ENCODE results near the gene SLC24A3. TPM values are rescaled to one million over a fixed set of nuclear protein-coding genes. Genes with fewer than 3 reads are reported as not detected.

SLC24A3 gene
- total RNA-seq, 1 donor from 2014 or later, result 0.96 TPM

DNA sequence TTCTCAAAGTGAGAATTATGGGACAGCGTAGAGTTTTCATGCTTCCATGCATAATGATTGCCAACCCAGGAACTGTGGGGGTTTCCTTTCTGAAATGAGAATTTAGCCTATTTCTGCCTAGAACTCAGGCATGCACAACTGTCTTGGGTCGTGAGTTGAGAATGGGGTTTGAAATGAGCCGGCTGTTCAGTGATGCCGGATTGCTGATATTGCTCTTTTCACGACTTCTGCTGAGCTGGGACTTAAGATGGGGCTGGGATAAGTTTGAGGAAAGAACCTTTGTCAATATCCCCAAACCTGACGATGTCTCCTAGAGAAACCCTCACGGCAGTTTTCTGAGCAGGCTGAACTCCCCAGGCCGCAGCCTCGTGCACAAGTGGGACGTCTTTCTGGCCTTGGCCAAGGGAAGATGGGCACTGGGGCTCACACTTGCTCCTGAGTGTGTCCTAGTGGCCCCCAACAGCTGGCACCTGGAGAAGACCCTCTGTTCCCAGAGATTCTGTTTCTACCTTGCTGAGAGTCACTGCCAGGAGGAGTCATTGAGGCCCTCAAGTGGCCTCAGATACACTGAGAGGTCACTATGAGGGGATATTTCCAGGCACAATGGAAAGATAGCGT is 511.5 kb downstream of the SLC24A3 start:
- H3K36me3 Mint-ChIP-seq (ENCODE audit: insufficient read depth), result no peaks in the 10 kb centered on the region
- H3K4me1 Mint-ChIP-seq (ENCODE audit: low read depth), result no peaks in the 10 kb centered on the region
- TF ChIP-seq, protein P1, sequence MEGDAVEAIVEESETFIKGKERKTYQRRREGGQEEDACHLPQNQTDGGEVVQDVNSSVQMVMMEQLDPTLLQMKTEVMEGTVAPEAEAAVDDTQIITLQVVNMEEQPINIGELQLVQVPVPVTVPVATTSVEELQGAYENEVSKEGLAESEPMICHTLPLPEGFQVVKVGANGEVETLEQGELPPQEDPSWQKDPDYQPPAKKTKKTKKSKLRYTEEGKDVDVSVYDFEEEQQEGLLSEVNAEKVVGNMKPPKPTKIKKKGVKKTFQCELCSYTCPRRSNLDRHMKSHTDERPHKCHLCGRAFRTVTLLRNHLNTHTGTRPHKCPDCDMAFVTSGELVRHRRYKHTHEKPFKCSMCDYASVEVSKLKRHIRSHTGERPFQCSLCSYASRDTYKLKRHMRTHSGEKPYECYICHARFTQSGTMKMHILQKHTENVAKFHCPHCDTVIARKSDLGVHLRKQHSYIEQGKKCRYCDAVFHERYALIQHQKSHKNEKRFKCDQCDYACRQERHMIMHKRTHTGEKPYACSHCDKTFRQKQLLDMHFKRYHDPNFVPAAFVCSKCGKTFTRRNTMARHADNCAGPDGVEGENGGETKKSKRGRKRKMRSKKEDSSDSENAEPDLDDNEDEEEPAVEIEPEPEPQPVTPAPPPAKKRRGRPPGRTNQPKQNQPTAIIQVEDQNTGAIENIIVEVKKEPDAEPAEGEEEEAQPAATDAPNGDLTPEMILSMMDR (IDR thresholded peaks at IDR 0.05; ENCODE audit: unreplicated experiment), result no peak
- no peak for DNase-seq (ENCODE audit: low spot score, unreplicated experiment)
- no peak overlapping the region for H3K27ac Mint-ChIP-seq
- peaks cover 13% of the 10 kb centered on the region for H3K27me3 Mint-ChIP-seq
- H3K4me3 Mint-ChIP-seq (ENCODE audit: low read depth), result no peak overlapping the region
- H3K9me3 Mint-ChIP-seq (ENCODE audit: low read depth), result no peaks in the 10 kb centered on the region

DNA sequence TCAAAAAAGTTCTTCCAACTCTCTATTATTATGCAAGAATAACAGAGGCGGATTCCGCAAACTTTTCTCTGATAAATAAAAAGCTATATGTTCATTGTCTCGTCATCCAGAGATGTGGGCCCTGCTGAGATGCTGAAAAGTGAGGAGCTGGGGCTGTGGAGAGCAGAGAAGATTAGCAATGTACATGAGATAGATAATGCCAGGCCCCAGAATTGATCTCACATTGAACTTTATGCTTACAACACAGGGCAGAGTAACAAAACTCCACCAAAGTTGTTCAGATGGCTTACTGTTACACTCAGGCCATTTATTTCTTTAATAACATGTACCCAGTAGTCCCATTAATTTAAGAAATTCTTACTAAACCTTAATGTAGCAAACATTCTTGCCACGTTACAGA is 512.9 kb downstream of the SLC24A3 start:
- Mint-ChIP-seq H3K27me3 (peaks cover under 1% of the 10 kb centered on the region), H3K4me1 (ENCODE audit: low read depth) (no peaks in the 10 kb centered on the region), H3K27ac (no peak overlapping the region), H3K36me3 (ENCODE audit: insufficient read depth) (no peaks in the 10 kb centered on the region), H3K4me3 (ENCODE audit: low read depth) (no peak overlapping the region), H3K9me3 (ENCODE audit: low read depth) (no peaks in the 10 kb centered on the region)
- no peak for DNase-seq (ENCODE audit: low spot score, unreplicated experiment)
- TF ChIP-seq, protein P1 (IDR thresholded peaks at IDR 0.05; ENCODE audit: unreplicated experiment), result no peak

GRCh38 chr20:19725814-19726525 is 513.5 kb downstream of the SLC24A3 start:
- Mint-ChIP-seq H3K36me3 (ENCODE audit: insufficient read depth) (no peaks in the 10 kb centered on the region), H3K27ac (no peak overlapping the region), H3K4me1 (ENCODE audit: low read depth) (no peaks in the 10 kb centered on the region), H3K27me3 (no peaks in the 10 kb centered on the region), H3K4me3 (ENCODE audit: low read depth) (no peak overlapping the region), H3K9me3 (ENCODE audit: low read depth) (no peaks in the 10 kb centered on the region)
- TF ChIP-seq, protein P1 (IDR thresholded peaks at IDR 0.05; ENCODE audit: unreplicated experiment), result no peak
- DNase-seq (ENCODE audit: low spot score, unreplicated experiment), result no peak

- Mint-ChIP-seq H3K9me3 (ENCODE audit: low read depth) (no peaks in the 10 kb centered on the region), H3K36me3 (ENCODE audit: insufficient read depth) (no peaks in the 10 kb centered on the region), H3K4me3 (ENCODE audit: low read depth) (no peak overlapping the region), H3K27ac (no peak overlapping the region), H3K4me1 (ENCODE audit: low read depth) (no peaks in the 10 kb centered on the region), H3K27me3 (no peaks in the 10 kb centered on the region)
- TF ChIP-seq, protein P1 (IDR thresholded peaks at IDR 0.05; ENCODE audit: unreplicated experiment), result no peak
- DNase-seq (ENCODE audit: low spot score, unreplicated experiment), result no peak
These were observed 514.9 kb downstream of the SLC24A3 start for GRCh38 chr20:19727251-19727847.

GRCh38 chr20:19729672-19730071 is 517.2 kb downstream of the SLC24A3 start:
- H3K36me3 Mint-ChIP-seq (ENCODE audit: insufficient read depth), result no peaks in the 10 kb centered on the region

More at GRCh38 chr20:19729672-19730071, 517.2 kb downstream of the SLC24A3 start:
- Mint-ChIP-seq H3K4me1 (ENCODE audit: low read depth) (no peaks in the 10 kb centered on the region), H3K9me3 (ENCODE audit: low read depth) (no peaks in the 10 kb centered on the region), H3K27me3 (no peaks in the 10 kb centered on the region), H3K4me3 (ENCODE audit: low read depth) (no peak overlapping the region), H3K27ac (no peak overlapping the region)
- TF ChIP-seq, protein P1 (IDR thresholded peaks at IDR 0.05; ENCODE audit: unreplicated experiment), result no peak
- no peak for DNase-seq (ENCODE audit: low spot score, unreplicated experiment)
